Activated CD4-positive, alpha-beta T cell treated with anti-CD3 and anti-CD28 coated beads, Interleukin-10, Interleukin-2, amounts not matched to agents 100 ng/mL and 50 ng/mL, durations not matched to agents 16 hours and 8 hours (primary cell): ENCODE results near the gene DNAH1.

Experiments
- DNase-seq: peaks from one replicate; pipeline ENCODE4 v3.0.0-alpha.2; 2020

Gene DNAH1

GRCh38 chr3:52406791-52407510 is 90.8 kb downstream of the DNAH1 start:
- DNase-seq, result no peak

DNA sequence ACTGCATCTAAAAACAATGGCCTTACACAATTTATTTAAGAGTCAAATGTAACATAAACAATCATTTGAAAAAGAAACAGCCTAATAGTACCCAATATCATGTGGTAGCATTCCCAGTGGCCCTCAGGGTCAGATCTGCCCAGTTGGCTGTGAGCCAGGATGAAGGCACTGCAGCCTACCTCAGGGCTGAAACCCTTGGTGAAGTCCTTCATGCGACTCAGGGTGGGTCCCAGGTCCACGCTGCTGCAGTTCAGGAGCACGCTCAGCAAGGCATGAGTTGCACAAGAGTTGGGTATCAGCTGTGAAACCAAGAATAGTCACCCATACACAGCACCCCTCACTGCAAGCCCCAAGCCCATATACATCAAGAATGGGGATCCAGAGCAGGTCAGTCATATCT is 91.7 kb downstream of the DNAH1 start:
- no peak for DNase-seq

DNA sequence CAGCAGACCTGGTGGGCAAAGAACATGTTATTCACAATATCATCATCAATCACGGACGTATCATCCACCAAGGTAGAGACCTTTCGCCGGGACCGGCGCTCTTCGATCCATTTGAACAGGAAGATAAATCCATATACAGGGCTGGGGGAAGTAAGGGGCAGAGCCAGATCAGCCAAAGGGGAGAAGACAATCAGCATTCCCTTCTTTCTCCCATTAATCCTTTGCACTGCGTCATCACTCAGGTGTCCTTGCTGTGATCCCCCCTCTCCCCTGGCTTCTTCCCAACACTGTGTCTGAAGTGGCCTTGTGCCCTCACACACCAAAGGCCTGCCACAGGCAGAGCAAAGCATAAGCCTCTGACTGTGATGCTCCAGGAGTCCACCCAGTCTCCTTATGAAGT is 92.3 kb downstream of the DNAH1 start:
- no peak for DNase-seq

DNA sequence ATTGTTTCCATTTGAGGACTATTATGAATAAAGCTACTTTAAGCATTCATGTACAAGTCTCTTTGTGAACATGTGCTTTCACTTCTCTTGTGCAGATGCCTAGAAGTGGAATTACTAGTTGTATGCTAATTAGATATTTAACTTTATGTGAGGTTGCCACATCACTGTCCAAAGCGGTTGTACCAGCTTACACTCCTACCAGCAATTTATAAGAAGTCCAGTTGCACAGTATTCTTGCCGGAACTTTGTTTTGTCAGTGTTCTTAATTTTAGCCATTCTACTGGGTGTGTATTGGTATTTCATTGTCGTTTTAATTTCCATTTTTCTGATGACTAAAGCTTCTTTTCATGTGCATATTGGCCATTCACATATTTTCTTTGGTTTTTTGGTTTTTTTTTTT is 99.7 kb downstream of the DNAH1 start:
- no peak for DNase-seq

GRCh38 chr3:52420388-52420787 is 104.3 kb downstream of the DNAH1 start:
- no peak for DNase-seq

DNA sequence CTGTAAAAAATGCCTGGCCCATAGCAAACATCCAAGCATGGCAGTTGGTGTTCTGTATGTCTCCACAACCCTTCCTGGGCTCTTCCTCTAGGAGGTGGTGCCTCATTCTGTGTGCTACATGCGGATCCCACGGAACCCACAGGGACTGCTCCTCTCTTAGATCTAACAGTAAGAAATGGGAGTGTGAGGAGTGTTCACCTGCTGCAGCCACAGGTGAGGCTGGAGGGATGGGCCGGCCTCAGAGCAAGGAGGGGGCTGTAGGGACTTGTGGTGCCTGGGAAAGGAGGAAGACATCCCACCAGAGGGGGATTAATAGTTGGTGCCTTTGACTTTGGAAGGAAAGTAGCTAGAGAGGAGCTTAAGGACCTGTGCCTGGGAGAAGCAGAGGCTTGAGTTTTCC is 106.5 kb downstream of the DNAH1 start:
- no peak for DNase-seq

- no peak for DNase-seq
Measured at GRCh38 chr3:52423173-52423572, 107.1 kb downstream of the DNAH1 start.

DNA sequence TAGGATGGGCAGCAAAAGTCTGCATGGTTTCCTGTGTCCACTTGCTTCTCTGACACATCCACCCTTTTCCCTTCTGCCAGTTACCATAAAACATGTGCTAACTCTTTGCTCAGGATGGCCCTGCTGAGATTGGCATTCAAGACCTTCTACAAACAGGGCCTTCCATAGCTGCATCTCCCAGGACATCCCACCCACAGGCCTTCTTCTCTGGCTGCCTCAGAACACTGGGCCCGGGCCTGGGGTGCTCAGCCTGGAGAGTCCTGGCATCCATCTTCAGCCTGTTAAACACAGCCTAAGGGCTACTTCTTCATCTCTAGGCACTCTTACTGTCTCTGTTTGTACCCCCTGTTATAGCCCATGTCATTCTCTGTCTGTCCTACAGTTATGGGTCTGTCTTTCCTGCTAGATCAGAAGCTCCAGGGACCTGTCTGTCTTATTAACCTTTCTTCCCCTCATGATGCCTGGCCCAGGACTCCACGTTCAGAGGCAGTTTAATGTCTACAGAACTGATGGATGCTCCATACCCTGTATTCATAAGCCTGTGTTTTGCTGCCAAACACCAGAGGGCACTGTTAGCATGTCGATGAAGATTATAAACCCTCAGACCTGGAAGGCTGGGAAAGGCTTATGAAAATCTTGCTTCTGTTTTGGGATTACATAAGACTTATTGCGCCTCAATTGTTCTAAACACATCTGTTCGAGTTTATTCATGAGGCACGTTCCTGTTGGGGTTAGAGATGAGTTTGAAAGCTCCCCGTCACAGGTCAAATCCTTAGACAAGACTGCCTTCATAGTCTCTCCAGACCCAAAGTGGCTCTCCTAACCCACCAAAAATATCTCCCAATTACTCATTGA is 112.3 kb downstream of the DNAH1 start:
- DNase-seq, result peak; percentile 55

DNA sequence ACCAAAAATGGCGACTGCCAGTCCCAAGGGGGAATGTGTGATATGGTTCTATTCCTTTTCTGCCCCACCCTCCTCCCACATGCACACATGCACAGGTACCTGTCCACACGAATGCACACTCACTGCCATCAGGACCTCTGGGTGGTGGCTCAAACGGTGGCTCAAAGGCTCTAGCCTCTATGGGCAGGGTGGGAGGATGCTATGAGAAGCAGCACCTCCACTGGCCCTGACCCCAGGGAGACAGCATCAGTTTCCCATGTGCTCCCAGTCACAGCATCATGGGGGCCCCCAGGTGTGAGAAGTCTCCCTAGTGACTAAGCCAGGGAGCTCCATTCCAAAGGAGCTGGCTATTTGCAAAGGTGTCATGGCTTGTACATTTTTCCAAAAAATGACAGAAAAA is 112.9 kb downstream of the DNAH1 start:
- no peak for DNase-seq

GRCh38 chr3:52429779-52430415 is 113.8 kb downstream of the DNAH1 start:
- DNase-seq, result no peak

DNA sequence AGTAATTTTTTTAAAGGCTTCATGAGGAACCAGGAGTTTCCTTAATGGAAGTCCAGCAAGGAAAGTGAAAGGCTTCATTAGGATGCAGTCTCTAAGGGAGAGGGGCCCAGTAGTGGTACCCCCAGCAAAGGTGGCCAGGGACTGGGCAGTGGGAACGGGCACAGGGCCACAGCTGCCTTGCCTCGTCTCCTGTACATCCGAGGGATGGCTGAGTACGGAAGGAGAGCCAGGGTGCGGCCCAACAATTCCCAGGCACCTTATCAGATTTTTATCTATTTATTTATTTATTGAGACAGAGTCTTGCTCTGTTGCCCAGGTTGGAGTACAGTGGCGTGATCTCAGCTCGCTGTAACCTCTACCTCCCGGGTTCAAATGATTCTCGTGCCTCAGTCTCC is 114.3 kb downstream of the DNAH1 start:
- DNase-seq, result no peak

DNA sequence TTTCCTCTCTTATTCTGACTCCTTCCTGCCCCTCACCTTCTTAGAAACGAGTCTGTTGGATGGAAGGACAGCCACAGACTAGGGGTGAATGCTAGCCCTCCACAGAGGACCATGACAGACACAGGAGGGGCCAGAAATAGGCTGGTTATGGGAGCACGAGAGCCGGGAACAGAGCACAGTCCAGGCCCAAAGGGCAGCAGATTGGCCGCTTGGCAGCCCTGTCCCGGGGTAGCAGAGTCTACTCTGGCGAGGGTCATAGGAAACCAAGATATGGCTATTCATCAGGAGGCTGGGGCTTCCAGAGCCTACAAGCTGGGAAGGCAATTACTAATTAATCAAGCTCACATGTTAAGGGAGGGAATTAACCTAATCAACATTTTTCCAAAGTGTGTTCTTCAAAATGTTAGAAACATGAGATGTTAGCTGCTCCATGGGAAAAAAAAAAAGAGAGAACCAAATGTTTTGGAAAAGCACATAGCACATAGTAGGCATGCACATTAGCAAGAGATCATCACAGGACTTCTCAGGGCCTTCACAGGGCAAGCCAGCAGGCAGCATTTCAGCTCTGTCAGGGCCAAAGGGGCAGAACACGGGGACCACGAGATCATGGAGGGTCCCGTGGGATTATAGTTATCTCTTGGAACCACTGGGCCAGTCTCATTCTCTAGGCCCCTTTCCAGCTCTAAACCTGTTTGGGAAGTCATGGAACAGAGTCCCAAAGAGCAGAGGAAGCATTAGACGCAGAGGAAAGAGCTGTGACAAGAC is 115.5 kb downstream of the DNAH1 start:
- no peak for DNase-seq

GRCh38 chr3:52432225-52432624 is 116.1 kb downstream of the DNAH1 start:
- DNase-seq, result no peak

DNA sequence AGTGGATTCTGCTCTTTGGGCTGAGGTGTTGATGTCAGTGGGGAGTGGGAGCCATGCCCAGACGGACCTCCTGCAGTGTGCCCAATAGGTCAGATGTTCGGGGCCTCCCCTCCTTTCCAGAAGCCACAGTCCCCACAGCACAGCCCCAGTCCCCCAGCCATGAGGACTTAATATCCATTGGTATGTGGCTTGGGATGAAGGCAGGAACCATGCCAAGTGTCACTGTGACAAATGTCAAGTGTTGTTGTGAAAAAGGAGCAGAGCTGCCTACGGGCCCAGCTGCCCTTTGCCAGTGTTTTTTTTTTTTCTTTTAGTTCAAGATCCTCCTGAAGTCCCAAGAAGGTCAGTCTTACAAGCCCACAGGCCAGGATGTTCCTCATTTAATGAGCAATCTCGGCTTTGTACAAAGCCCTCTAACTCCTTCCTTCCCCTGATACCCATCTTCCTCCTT is 116.6 kb downstream of the DNAH1 start:
- DNase-seq, result no peak

DNA sequence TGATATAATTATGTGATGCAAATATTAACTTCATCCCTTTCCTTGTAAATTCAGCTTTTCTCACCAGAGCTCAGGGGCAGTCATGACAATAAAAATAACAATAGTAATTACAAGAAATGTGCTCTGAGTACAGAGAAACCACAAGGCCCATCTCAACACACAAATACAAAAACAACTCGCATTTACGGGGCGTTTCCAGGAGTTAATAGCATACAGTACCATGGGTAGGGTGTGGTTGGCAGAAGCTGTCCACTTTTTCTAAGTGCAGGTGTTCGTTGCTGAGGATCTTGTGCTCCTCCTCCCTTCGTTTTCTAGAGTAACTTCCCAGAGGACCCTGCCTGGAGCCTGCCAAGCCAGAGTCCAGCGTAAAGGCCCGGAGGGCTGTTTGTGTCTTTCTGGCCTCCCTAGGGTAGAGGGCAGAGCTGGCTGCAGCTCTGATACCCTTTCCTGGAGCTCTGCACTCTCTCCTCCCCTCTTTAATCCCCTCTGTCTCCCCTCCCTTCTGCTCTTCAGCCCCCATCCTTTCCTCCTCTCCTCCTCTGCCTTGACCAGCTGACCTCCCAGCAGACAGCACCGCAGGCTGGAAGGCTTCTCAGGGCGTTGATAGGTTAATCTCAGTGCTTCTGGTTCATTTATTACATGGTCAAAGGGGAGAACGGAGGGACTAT is 117.3 kb downstream of the DNAH1 start:
- peak; percentile 39 for DNase-seq

GRCh38 chr3:52433996-52434479 is 117.9 kb downstream of the DNAH1 start:
- no peak for DNase-seq

DNA sequence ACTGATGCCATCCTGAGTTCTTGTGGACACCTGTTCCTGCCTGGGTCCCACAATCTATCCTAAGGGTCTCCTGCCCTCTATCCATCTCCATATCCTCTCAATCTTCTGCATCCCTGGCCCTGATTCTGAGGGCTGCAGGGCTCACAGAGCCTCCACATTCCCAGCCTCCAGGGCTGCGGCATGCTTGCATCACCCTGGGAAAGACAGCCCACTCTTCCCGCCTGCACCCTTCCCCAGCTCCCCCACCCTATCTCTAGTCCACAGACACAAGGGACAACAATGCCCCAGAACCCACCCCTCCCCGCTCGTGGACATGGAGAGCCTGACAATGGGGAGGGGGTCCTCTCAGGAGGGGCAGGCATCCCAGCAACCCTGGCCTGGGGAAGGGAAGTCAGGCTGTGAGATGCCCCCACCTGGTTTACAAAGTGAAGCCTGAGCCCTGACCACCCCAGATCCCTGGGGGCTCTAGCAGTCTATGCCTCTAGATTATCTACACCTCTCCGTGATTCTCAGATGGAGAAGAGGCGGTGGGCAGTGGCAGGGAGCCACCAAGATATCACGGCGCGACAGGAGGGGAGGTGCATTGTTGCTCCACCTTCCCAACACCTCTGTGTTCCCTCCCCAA is 118.5 kb downstream of the DNAH1 start:
- no peak for DNase-seq

GRCh38 chr3:52435246-52436101 is 119.4 kb downstream of the DNAH1 start:
- DNase-seq, result no peak

DNA sequence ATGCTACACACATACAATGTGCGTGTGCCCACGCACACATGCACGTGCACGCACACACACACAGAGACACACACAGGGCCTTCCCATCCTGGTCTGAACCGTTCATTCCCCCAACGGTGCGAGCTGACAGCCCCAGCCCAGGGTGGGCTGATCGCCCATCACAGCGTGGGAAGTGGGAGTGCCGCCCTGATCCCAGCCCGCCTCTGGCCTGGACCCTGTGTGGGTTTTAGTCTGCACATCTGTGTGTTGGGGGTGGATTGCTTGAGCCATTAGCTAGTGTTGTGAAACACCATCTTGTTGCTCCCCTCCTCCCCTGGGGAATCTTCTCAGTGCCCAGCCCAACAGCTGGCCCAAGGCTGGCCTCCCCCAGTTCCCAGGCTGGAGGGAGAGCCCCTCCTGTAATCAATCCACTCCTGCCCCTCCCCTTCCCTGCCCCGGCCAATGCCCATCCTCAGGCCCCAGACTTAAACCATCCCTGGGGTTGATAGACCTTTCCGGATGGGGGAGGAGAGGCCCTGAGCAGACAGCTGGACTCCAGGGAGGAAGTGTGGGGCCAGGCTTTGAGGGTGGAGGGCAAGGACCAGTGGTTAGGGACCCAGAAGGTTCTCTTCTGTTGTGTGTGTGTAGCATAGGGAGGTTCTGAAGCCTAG is 120.5 kb downstream of the DNAH1 start:
- DNase-seq, result no peak
